GM12878 (cell line): Measurements from ENCODE around the gene FASTKD2. TPM values are rescaled to one million over a fixed set of nuclear protein-coding genes. Genes with fewer than 3 reads are reported as not detected.

ENCODE experiments used
- ATAC-seq: fragments of 200-7000 bp; cut with Tn5 transposase; 3 replicates; pipeline ENCODE4 v1.9.1; 2020; ENCODE audit warnings: mild to moderate bottlenecking, moderate library complexity
- BruUV-seq: library from RNA; stranded (reverse); fragments of 400-500 nt; replicated peaks from 2 replicates; lab custom pipeline; 2021; lab: Mats Ljungman, UMichigan
- CTCF ChIA-PET: fragments of 300-600 bp; sonication (Branson Sonifier 250); formaldehyde crosslinking; extraction: SDS; loops from one replicate; lab custom pipeline; 2021; ENCODE audit warnings: inconsistent platforms; lab: Yijun Ruan, JAX
- POLR2A ChIA-PET: fragments of 350-600 bp; formaldehyde crosslinking; extraction: SDS; loops from one replicate; lab custom pipeline; 2021; ENCODE audit warnings: inconsistent platforms; lab: Charles Lee
- RAD21 ChIA-PET: fragments of 300-600 bp; sonication (Branson Sonifier 250); formaldehyde crosslinking; loops from one replicate; lab custom pipeline; 2023; ENCODE audit warnings: antibody characterized with exemption; ENCODE audit not compliant: unreplicated experiment; lab: Charles Lee
- SMC1A ChIA-PET: fragments of 300-600 bp; sonication (Branson Sonifier 250); formaldehyde crosslinking; loops from one replicate; lab custom pipeline; 2023; ENCODE audit not compliant: unreplicated experiment, uncharacterized antibody; lab: Charles Lee
- DNase-seq: peaks from one replicate; pipeline ENCODE4 v3.0.0-alpha.2; 2011; ENCODE audit warnings: low read depth, low spot score
- FAIRE-seq: peaks from 3 replicates; lab custom pipeline; 2011; peaks lifted over from hg19 to GRCh38; lab: Jason Lieb, UNC
- H2AFZ ChIP-seq: 2 replicates; pipeline ENCODE4 v1.6.0; 2011; ENCODE audit warnings: low read depth, low read length, control low read depth; ENCODE audit not compliant: control insufficient read depth
- H3K27ac ChIP-seq: 2 replicates; pipeline ENCODE4 v1.5.1; 2011; ENCODE audit warnings: control low read depth; ENCODE audit not compliant: control insufficient read depth, insufficient read depth
- H3K27me3 ChIP-seq, 2 experiments: replicated peaks in 1 of 2; 2 replicates each; pipeline versions ENCODE4 v1.6.0 to v1.6.1; 2011; ENCODE audit warnings: low read length in 1 of 2; ENCODE audit not compliant: control insufficient read depth in 2 of 2, insufficient read depth in 2 of 2
- H3K36me3 ChIP-seq, 2 experiments: 2 replicates each; pipeline ENCODE4 v1.5.1; 2011; ENCODE audit warnings: low read length in 1 of 2; ENCODE audit not compliant: control insufficient read depth in 2 of 2, insufficient read depth in 2 of 2
- H3K4me1 ChIP-seq: 2 replicates; pipeline ENCODE4 v1.6.1; 2011; ENCODE audit warnings: mild to moderate bottlenecking, low read length, moderate library complexity, mixed read lengths; ENCODE audit not compliant: control insufficient read depth, insufficient read depth
- H3K4me2 ChIP-seq: 2 replicates; pipeline ENCODE4 v1.6.0; 2011; ENCODE audit warnings: control low read depth; ENCODE audit not compliant: control insufficient read depth, insufficient read depth
- H3K4me3 ChIP-seq: fragments of 200-600 bp; sonication (generic); 2 replicates; pipeline ENCODE4 v1.5.1; 2016
- H3K79me2 ChIP-seq: 2 replicates; pipeline ENCODE4 v1.6.0; 2011; ENCODE audit warnings: low read length; ENCODE audit not compliant: control insufficient read depth, insufficient read depth
- H3K9ac ChIP-seq: 2 replicates; pipeline ENCODE4 v1.8.0; 2011; ENCODE audit warnings: low read length, control low read depth, mixed read lengths; ENCODE audit not compliant: control insufficient read depth, insufficient read depth
- H3K9me3 ChIP-seq: replicated peaks from 3 replicates; pipeline ENCODE4 v1.5.1; 2011; ENCODE audit warnings: mild to moderate bottlenecking, low read length; ENCODE audit not compliant: control insufficient read depth, insufficient read depth
- H4K20me1 ChIP-seq: 2 replicates; pipeline ENCODE4 v1.6.0; 2011; ENCODE audit not compliant: control insufficient read depth, insufficient read depth
- ASH2L ChIP-seq: fragments of 300-600, 200-600 bp; sonication (generic); IDR thresholded peaks from 2 replicates; pipeline ENCODE4 v1.6.1; 2017; ENCODE audit warnings: low read depth, mild to moderate bottlenecking, borderline replicate concordance
- BCLAF1 ChIP-seq: fragments of 450-650 bp; IDR thresholded peaks from 2 replicates; pipeline ENCODE4 v1.6.1; 2017; ENCODE audit warnings: antibody characterized with exemption, mild to moderate bottlenecking, moderate library complexity
- BMI1 ChIP-seq: fragments of 450-650 bp; IDR thresholded peaks from 2 replicates; pipeline ENCODE4 v1.6.1; 2016; ENCODE audit warnings: mild to moderate bottlenecking, moderate library complexity, borderline replicate concordance
- BRCA1 ChIP-seq: IDR thresholded peaks from 2 replicates; pipeline ENCODE4 v1.6.1; 2011; ENCODE audit warnings: low read depth, low read length, improper control_type of control experiment
- CBFB ChIP-seq: IDR thresholded peaks from 2 replicates; pipeline ENCODE4 v1.6.1; 2016; ENCODE audit warnings: antibody characterized with exemption, low read depth
- CBX5 ChIP-seq: sonication (generic); IDR thresholded peaks from 2 replicates; pipeline ENCODE4 v1.6.1; 2016; ENCODE audit warnings: low read depth, moderate library complexity, mild to moderate bottlenecking, inconsistent platforms
- CHD4 ChIP-seq: fragments of 200-600 bp; sonication (generic); IDR thresholded peaks from 2 replicates; pipeline ENCODE4 v1.6.1; 2016; ENCODE audit warnings: mild to moderate bottlenecking
- EGR1 ChIP-seq, 2 experiments: IDR thresholded peaks; 1 replicate in 1 of 2; 2 replicates in 1 of 2; pipeline ENCODE4 v1.6.1; 2011 to 2012; ENCODE audit warnings: low read depth in 2 of 2, low read length in 2 of 2, borderline replicate concordance in 1 of 2, mild to moderate bottlenecking in 1 of 2, moderate library complexity in 1 of 2
- IKZF1 ChIP-seq: fragments of 450-650 bp; conservative IDR thresholded peaks from 2 replicates; pipeline ENCODE4 v1.6.1; 2017; ENCODE audit warnings: antibody characterized with exemption, mild to moderate bottlenecking
- KLF5 ChIP-seq: fragments of 450-650 bp; IDR thresholded peaks from 2 replicates; pipeline ENCODE4 v1.6.1; 2014; ENCODE audit warnings: mild to moderate bottlenecking; ENCODE audit not compliant: partially characterized antibody
- NBN ChIP-seq: fragments of 450-650 bp; IDR thresholded peaks from 2 replicates; pipeline ENCODE4 v1.6.1; 2016
- NR2C1 ChIP-seq: fragments of 450-650 bp; IDR thresholded peaks from 2 replicates; pipeline ENCODE4 v1.6.1; 2017; ENCODE audit warnings: antibody characterized with exemption, mild to moderate bottlenecking, moderate library complexity
- PAX5 ChIP-seq: IDR thresholded peaks from 2 replicates; pipeline ENCODE4 v1.6.1; 2011; ENCODE audit warnings: low read depth, low read length, borderline replicate concordance
- RAD51 ChIP-seq: fragments of 450-650 bp; IDR thresholded peaks from 2 replicates; pipeline ENCODE4 v1.6.1; 2016; ENCODE audit warnings: moderate library complexity, mild to moderate bottlenecking, inconsistent platforms
- RBBP5 ChIP-seq: fragments of 200-600 bp; sonication (generic); conservative IDR thresholded peaks from 2 replicates; pipeline ENCODE4 v1.6.1; 2016
- RCOR1 ChIP-seq: conservative IDR thresholded peaks from 2 replicates; pipeline ENCODE4 v1.6.1; 2012; ENCODE audit warnings: low read depth, low read length, improper control_type of control experiment
- SIN3A ChIP-seq: IDR thresholded peaks from 2 replicates; pipeline ENCODE4 v1.6.1; 2012; ENCODE audit warnings: low read depth, low read length, improper control_type of control experiment
- SMC3 ChIP-seq: IDR thresholded peaks from 2 replicates; pipeline ENCODE4 v1.6.1; 2011; ENCODE audit warnings: low read length, improper control_type of control experiment, borderline replicate concordance
- SREBF1 ChIP-seq: IDR thresholded peaks from 2 replicates; pipeline ENCODE4 v1.6.1; 2012; ENCODE audit warnings: mild to moderate bottlenecking, low read length
- SREBF2 ChIP-seq: IDR thresholded peaks from 2 replicates; pipeline ENCODE4 v1.6.1; 2012; ENCODE audit warnings: mild to moderate bottlenecking, low read length
- YY1 ChIP-seq: IDR thresholded peaks from 2 replicates; pipeline ENCODE4 v1.6.1; 2011; ENCODE audit warnings: low read depth, mild to moderate bottlenecking, low read length
- ZNF274 ChIP-seq: IDR thresholded peaks from one replicate; pipeline ENCODE4 v1.8.0; 2011; ENCODE audit not compliant: insufficient read length, insufficient read depth
- ZSCAN29 ChIP-seq: fragments of 450-650 bp; IDR thresholded peaks from 2 replicates; pipeline ENCODE4 v1.6.1; 2017; ENCODE audit warnings: mild to moderate bottlenecking, moderate library complexity
- WGBS: methylation state at CpG from one replicate; pipeline ENCODE4 v1.1.6; 2016; ENCODE audit warnings: low lambda C conversion rate; ENCODE audit not compliant: insufficient replicate concordance, insufficient coverage; ENCODE audit errors: missing lambda C conversion rate; 5-methylcytosine and 5-hydroxymethylcytosine counted together
- in situ Hi-C: fragments of 300-500 bp; cut with MboI; formaldehyde crosslinking; loops from 9 replicates; pipeline ENCODE4 v1.14.3; 2018; ENCODE audit warnings: mixed read lengths
- intact Hi-C: fragments of 100-400 bp; cut with micrococcal nuclease; formaldehyde crosslinking; loops from one replicate; pipeline ENCODE4 v1.14.2; 2022; ENCODE audit not compliant: unreplicated experiment
- polyA plus RNA-seq, 11 experiments: library from polyadenylated mRNA; depleted of rRNA in 4 of 11; unstranded in 6 of 11; stranded (reverse) in 5 of 11; fragments of >200 nt; fragmentation: Nextera tagmentation in 4 of 11; fragmentation: Illumina TruSeq in 1 of 11; extraction: Ambion mirVana in 4 of 11; extraction: Trizol in 1 of 11; gene quantifications; 1 replicate in 1 of 11; 2 replicates in 10 of 11; pipeline versions ENCODE4 v1.2.1 to v1.2.3, GENCODE V29; 2011 to 2016; ENCODE audit warnings: inconsistent platforms in 2 of 11, missing spikeins in 2 of 11, low read depth in 1 of 11
- total RNA-seq, 4 experiments: library from RNA; depleted of rRNA in 3 of 4; stranded (reverse); fragments of >200 nt in 3 of 4; fragmentation: Illumina TruSeq in 1 of 4; extraction: Trizol in 1 of 4; gene quantifications; 2 replicates each; pipeline versions ENCODE4 v1.2.1 to v1.2.3, GENCODE V29; 2013 to 2021

FASTKD2 gene
- total and polyA plus RNA-seq, 10 of the 15 experiments (the other 5 are each of a cell fraction or from before 2014, with no cell fraction given) = 32.1 to 115 (median 52.3) TPM

- TF ChIP-seq RBBP5 (no peak), BRCA1 (no peak), SMC3 (no peak), RCOR1 (no peak), NBN (no peak), ZSCAN29 (no peak)
Observed at GRCh38 chr2:206736935-206737334, 28.5 kb upstream of the FASTKD2 start (continued).

GRCh38 chr2:206739271-206739670 is 26.1 kb upstream of the FASTKD2 start:
- no peak overlapping the region for H2AFZ ChIP-seq
- RAD21 ChIA-PET = no interaction called here
- CTCF ChIA-PET = interaction anchor here (0.6 kb wide), 1 partner anchor 382 kb away, joined by 4 read pairs; no protein-coding TSS in a partner anchor
- in situ Hi-C loops = no loop called here
- H3K4me2 ChIP-seq = no peak overlapping the region
- H3K27ac ChIP-seq = no peak overlapping the region
- TF ChIP-seq CBFB (no peak), CBX5 (no peak), SREBF1 (no peak), EGR1 (IDR thresholded peaks at IDR 0.05; ENCODE audit: borderline replicate concordance in 1 of 2, low read depth in 2 of 2, low read length in 2 of 2) (no peak), SREBF2 (no peak), NR2C1 (no peak), SIN3A (no peak), KLF5 (no peak), IKZF1 (no peak), YY1 (no peak), ZNF274 (no peak), BCLAF1 (no peak), RAD51 (no peak), PAX5 (no peak), BMI1 (no peak), CHD4 (no peak), ASH2L (no peak)
- 66% methylated on average over 2 of the region's 2 CpGs for WGBS
- BruUV-seq = no TSS peak
- no peak overlapping the region for H3K4me3 ChIP-seq
- no peaks in the 10 kb centered on the region for H3K79me2 ChIP-seq
- H3K9ac ChIP-seq = no peak overlapping the region
- H4K20me1 ChIP-seq = no peaks in the 10 kb centered on the region
- intact Hi-C loops = no loop called here
- POLR2A ChIA-PET = no interaction called here
- no peaks in the 10 kb centered on the region for H3K27me3 ChIP-seq
- FAIRE-seq (no peak), ATAC-seq (no peak), DNase-seq (no peak)
- H3K9me3 ChIP-seq = no peaks in the 10 kb centered on the region
- H3K36me3 ChIP-seq = no peaks in the 10 kb centered on the region
- H3K4me1 ChIP-seq = no peaks in the 10 kb centered on the region
- SMC1A ChIA-PET = no interaction called here
